Fibroblast of peridontal ligament (primary cell): Measurements from ENCODE around the gene ABCD4.

ENCODE experiments used
- DNase-seq: peaks from one replicate; pipeline ENCODE4 v3.0.0-alpha.2; 2010; ENCODE audit errors: extremely low read depth

Gene ABCD4

GRCh38 chr14:74259513-74259912 is 43.2 kb downstream of the ABCD4 start:
- DNase-seq = no peak

- DNase-seq = no peak
Measured at GRCh38 chr14:74258764-74259035, 44.0 kb downstream of the ABCD4 start.

GRCh38 chr14:74257941-74258763 is 44.6 kb downstream of the ABCD4 start:
- DNase-seq = no peak

GRCh38 chr14:74257078-74257940 is 45.4 kb downstream of the ABCD4 start:
- no peak for DNase-seq

GRCh38 chr14:74255281-74255680 is 47.5 kb downstream of the ABCD4 start:
- DNase-seq = no peak

- no peak for DNase-seq
Measured at GRCh38 chr14:74249433-74250375, 53.0 kb downstream of the ABCD4 start.

GRCh38 chr14:74248017-74248416 is 54.7 kb downstream of the ABCD4 start:
- DNase-seq = no peak

GRCh38 chr14:74246542-74246941 is 56.2 kb downstream of the ABCD4 start:
- DNase-seq = no peak

GRCh38 chr14:74245292-74245691 is 57.4 kb downstream of the ABCD4 start:
- no peak for DNase-seq

GRCh38 chr14:74244115-74244514 is 58.6 kb downstream of the ABCD4 start:
- no peak for DNase-seq

- DNase-seq = no peak
Measured at GRCh38 chr14:74243051-74243450, 59.7 kb downstream of the ABCD4 start.

GRCh38 chr14:74242780-74243042 is 60.0 kb downstream of the ABCD4 start:
- DNase-seq = no peak

GRCh38 chr14:74242021-74242779 is 60.5 kb downstream of the ABCD4 start:
- no peak for DNase-seq

GRCh38 chr14:74241652-74242017 is 61.1 kb downstream of the ABCD4 start:
- no peak for DNase-seq

- DNase-seq = no peak
Measured at GRCh38 chr14:74240794-74241651, 61.7 kb downstream of the ABCD4 start.

GRCh38 chr14:74239848-74240793 is 62.6 kb downstream of the ABCD4 start:
- DNase-seq = no peak

GRCh38 chr14:74238974-74239847 is 63.5 kb downstream of the ABCD4 start, which contains the start of gene VSX2:
Gene VSX2, plus strand, starts transcription at chr14:74239449. Its CDS starts 113 bp downstream, at chr14:74239562.
- DNase-seq = no peak

GRCh38 chr14:74237441-74237840 is 65.3 kb downstream of the ABCD4 start:
- DNase-seq = no peak
